Adipocyte (in vitro differentiated cells): ENCODE measurements around the gene CCR2.
"Not testable (repeated sequence)": the region's sequence is repeated elsewhere in the genome, so short reads cannot be mapped to it uniquely, and the experiment has no call there.

Experiments
- DNase-seq: peaks from one replicate; pipeline ENCODE4 v3.0.0-alpha.2; 2015; ENCODE audit warnings: low read depth
- H3K27me3 ChIP-seq: replicated peaks from 2 replicates; pipeline ENCODE4 v1.7.0; 2013; ENCODE audit warnings: mild to moderate bottlenecking, low read length, moderate library complexity; ENCODE audit not compliant: control insufficient read depth, insufficient read depth
- H3K36me3 ChIP-seq: 2 replicates; pipeline ENCODE4 v1.7.0; 2013; ENCODE audit warnings: low read length, mild to moderate bottlenecking, moderate library complexity; ENCODE audit not compliant: control insufficient read depth, insufficient read depth, severe bottlenecking
- H3K4me1 ChIP-seq: 2 replicates; pipeline ENCODE4 v1.7.0; 2013; ENCODE audit warnings: mild to moderate bottlenecking, low read length, moderate library complexity; ENCODE audit not compliant: control insufficient read depth, insufficient read depth
- H3K4me3 ChIP-seq: 2 replicates; pipeline ENCODE4 v1.7.0; 2013; ENCODE audit warnings: mild to moderate bottlenecking, low read length, moderate library complexity
- H3K9ac ChIP-seq: 2 replicates; pipeline ENCODE4 v1.7.0; 2013; ENCODE audit warnings: mild to moderate bottlenecking, low read length, moderate library complexity
- H3K9me3 ChIP-seq: 2 replicates; pipeline ENCODE4 v1.7.0; 2013; ENCODE audit warnings: mild to moderate bottlenecking, low read length, moderate library complexity; ENCODE audit not compliant: control insufficient read depth

Gene CCR2

DNA sequence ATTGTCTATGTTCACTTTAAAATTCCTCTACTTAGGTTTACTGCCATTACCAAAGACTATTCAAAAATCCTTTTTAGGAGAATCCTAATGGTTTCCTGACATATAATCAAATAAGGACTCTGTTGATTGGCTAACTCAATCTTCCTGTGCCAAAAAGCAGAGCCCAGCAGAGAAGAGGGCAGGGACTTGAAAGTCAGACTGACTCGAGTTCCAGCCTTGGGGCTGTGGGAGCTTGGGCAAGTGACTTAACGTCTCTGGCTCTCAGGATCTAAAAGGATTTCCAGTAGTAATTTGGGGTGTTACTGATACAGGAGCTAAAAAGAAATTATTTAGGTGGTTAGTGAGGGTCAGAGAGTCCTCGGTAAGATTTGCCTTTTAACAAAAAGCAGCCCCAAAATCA is 27.7 kb downstream of the CCR2 start:
- H3K4me1 ChIP-seq, result peaks cover 7% of the 10 kb centered on the region
- DNase-seq, result no peak
- H3K9me3 ChIP-seq, result no peaks in the 10 kb centered on the region
- peaks cover 5% of the 10 kb centered on the region for H3K27me3 ChIP-seq
- no peak overlapping the region for H3K9ac ChIP-seq
- no peak overlapping the region for H3K4me3 ChIP-seq
- no peaks in the 10 kb centered on the region for H3K36me3 ChIP-seq

DNA sequence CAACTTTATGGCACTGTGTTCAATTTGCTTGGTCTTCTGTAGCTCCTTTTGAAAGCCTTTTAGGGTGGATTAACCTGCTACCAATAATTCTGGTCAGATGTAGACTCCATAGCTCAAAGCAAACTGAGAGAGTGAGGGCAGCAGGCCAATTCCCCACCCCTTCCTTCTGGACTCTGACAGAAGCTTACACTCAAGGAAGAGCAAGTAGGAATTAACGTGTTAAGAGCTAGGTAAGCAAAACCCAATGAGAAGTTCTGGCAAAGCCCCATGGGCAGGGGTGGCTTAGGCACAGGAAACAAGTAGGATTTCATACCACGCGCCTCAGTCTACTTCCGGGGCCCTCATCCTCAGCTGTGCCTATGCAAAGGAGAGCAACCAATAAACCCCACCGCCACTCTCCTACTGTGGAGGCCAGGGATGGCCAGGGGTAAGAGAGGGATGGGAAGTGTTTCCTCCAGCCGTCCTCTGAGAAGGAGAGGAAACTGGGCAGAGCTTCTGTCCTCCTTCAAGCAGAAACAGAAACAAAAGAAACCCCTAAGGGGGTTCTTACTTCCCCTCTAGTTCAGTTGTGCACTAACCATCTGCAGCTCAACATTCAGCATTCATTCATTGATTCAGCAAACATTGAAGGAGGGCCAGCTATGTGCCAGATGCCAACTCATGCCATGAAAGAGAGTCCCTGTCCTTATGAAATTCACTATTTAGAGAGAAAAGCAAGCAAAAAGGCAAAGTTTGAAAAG is 29.5 kb downstream of the CCR2 start:
- peaks cover 7% of the 10 kb centered on the region for H3K4me1 ChIP-seq
- peaks cover 5% of the 10 kb centered on the region for H3K27me3 ChIP-seq
- no peak for DNase-seq
- no peaks in the 10 kb centered on the region for H3K9me3 ChIP-seq
- H3K36me3 ChIP-seq, result no peaks in the 10 kb centered on the region
- no peak overlapping the region for H3K4me3 ChIP-seq
- H3K9ac ChIP-seq, result no peak overlapping the region

DNA sequence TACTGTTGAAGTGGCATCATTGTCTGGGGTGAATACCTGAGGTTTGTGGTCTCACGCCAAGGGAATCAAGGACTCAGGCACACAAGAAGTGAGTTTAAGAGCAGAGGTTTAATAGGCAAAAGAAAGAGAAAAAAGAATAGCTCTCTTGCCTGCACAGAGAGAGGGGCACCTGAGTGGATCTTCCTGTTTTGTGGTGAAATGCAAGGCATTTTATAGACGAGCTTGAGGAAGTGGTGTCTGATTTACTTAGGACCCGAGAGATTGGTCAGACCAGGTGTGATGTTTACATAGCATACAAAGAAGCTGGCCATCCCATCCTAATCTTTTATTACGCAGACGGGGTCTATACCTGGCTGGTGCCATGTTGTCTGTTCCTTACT is 30.0 kb downstream of the CCR2 start:
- no peak for DNase-seq
- no peak overlapping the region for H3K4me3 ChIP-seq
- no peaks in the 10 kb centered on the region for H3K36me3 ChIP-seq
- H3K27me3 ChIP-seq, result peaks cover 5% of the 10 kb centered on the region
- no peaks in the 10 kb centered on the region for H3K9me3 ChIP-seq
- peaks cover 7% of the 10 kb centered on the region for H3K4me1 ChIP-seq
- no peak overlapping the region for H3K9ac ChIP-seq

DNA sequence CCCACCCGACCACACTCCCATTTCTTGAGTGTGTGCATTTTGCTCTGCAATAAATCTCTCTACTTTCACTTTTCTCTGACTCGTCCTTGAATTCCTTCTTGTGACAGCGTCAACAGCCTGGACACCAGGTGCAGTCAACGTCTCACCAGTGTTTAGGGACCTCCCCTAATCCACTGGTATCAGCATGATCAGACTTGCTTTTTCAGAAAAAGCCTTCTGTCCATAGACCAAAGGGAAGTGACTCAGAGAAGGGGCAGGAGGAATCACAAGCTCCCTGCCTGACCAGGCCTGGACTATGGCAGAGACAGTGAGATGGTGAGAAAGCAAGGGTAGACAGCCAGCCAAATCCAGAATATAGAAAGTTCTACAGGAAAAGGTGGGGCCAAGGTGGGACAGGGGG is 32.3 kb downstream of the CCR2 start:
- Histone ChIP-seq H3K36me3 (no peaks in the 10 kb centered on the region), H3K27me3 (peaks cover 11% of the 10 kb centered on the region), H3K4me3 (no peak overlapping the region), H3K9ac (no peak overlapping the region), H3K9me3 (no peaks in the 10 kb centered on the region), H3K4me1 (no peaks in the 10 kb centered on the region)
- DNase-seq, result peak; percentile 13

DNA sequence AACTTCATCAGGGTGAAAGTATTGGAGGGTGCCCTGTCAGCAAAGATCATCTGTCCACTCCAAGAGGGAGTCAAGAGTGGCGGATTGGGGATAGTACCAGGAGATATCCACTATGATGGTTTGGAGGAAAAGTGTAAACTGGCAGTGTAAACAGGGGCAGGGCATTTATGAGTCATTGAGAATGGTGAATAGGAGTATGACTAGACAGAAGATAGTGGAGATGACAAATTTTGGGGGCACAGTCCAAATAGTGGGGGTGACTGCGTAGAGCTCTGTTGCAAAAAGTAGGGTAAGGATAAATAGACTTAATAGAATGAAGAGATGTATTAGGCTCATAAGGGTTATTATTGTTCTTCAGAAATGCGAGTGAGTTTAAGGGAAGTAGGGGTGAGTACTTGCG is 34.9 kb downstream of the CCR2 start:
- peaks cover 18% of the 10 kb centered on the region for H3K27me3 ChIP-seq
- H3K9ac ChIP-seq, H3K36me3 ChIP-seq, H3K9me3 ChIP-seq, H3K4me1 ChIP-seq, DNase-seq, H3K4me3 ChIP-seq: not testable (repeated sequence)

DNA sequence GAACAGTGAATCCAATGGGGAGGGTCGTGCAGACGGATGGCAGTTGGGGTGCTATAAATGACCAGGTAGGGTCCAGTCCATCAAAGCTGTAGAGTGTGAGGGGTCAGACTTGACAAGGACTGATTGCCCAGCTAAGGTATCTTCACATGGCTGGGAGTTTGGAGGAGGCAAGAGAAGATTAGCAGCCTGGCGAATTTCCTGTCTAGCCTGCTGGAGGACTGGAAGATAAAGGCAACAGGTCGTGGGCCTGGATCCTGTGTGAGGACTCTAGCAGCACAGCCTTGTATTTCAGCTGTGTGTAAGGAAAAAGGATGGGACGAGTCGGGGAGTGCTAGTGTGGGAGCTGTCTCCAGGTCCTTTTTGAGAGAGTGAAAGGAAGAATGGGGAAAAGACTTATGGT is 35.4 kb downstream of the CCR2 start:
- DNase-seq, result no peak
- Histone ChIP-seq H3K4me1 (peaks cover 10% of the 10 kb centered on the region), H3K36me3 (no peaks in the 10 kb centered on the region), H3K4me3 (no peak overlapping the region), H3K9me3 (no peaks in the 10 kb centered on the region), H3K27me3 (peaks cover 16% of the 10 kb centered on the region), H3K9ac (no peak overlapping the region)

DNA sequence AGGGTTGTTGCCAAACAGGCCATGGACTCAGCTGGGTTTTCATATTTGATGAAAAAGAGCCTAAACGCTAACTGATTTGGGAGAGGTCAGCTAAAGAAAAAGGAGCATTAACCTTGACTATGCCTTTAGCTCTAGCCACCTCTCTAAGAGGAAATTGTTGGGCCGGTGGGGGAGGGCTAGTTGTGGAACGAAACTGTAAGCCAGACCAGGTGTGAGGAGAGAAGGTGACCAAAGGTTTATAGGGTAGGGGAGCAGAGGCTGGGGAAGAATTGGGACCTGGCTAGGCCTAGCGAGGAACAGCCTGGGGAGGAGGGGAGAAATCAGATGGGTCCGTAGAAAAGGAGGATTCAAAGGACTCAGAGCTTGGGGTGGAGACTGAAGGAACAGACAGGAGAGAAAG is 37.6 kb downstream of the CCR2 start:
- DNase-seq, H3K9ac ChIP-seq, H3K4me3 ChIP-seq, H3K36me3 ChIP-seq, H3K9me3 ChIP-seq: not testable (repeated sequence)
- peaks cover 19% of the 10 kb centered on the region for H3K4me1 ChIP-seq
- H3K27me3 ChIP-seq, result peaks cover 17% of the 10 kb centered on the region

DNA sequence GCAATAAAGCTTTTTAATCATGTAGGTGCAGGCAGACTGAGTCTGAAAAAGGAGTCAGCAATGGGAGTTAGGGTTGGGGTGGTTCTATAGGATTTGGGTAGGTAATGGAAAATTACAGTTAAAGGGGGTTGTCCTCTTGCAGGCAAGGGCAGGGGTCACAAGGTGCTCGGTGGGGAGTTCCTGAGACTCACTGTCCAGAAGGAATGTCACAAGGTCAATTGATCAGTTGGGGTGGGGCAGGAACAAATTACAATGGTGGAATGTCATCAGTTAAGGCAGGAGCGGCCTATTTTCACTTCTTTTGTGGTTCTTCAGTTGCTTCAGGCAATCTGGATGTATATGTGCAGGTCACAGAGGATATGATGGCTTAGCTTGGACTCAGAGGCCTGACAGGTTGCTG is 39.1 kb downstream of the CCR2 start:
- no peak for DNase-seq
- no peaks in the 10 kb centered on the region for H3K9me3 ChIP-seq
- no peaks in the 10 kb centered on the region for H3K36me3 ChIP-seq
- peaks cover 17% of the 10 kb centered on the region for H3K27me3 ChIP-seq
- H3K9ac ChIP-seq, result no peak overlapping the region
- H3K4me1 ChIP-seq, result peaks cover 19% of the 10 kb centered on the region
- no peak overlapping the region for H3K4me3 ChIP-seq

DNA sequence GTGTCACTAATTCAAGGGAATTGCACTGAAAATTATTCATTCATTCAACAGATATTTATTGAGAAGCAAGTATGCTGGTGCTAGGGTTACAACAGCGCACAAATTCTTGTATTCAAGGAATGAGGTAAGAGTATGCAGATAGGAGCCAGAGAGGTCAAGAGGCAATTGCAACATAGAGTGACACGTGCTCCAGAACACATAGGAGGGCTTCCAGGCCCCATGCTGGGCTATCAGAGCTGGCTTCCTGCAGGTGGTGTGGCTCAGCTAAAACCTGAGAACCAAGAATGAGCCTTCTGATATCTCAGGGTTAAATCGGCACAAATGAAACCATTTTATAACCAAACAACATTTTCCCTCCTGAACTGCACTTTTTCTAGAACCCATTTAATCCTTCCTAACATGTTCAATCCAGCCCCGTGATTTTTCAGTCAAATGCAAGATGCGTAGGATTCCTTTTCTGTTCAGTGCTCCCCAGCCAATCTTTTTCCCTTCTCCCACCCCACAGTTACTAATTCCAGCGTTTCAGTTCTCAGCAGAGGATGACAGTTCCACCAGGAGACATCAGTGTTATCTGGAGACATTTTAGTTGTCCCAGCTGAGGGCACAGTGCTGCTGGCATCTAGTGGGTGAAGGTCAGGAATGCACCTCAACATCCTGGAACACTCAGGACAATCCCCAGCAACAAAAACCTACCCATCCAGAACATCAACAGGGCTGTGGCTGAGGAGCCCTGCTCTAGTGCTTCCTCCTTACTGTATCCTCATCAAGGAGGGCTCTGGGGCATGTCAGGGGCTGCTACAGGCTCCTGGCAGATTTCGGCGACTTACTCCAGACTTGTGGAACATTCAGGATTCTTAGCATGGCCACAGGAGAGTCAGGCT is 39.9 kb downstream of the CCR2 start:
- Histone ChIP-seq H3K9ac (no peak overlapping the region), H3K4me3 (no peak overlapping the region), H3K27me3 (peaks cover 17% of the 10 kb centered on the region), H3K9me3 (no peaks in the 10 kb centered on the region), H3K36me3 (no peaks in the 10 kb centered on the region), H3K4me1 (peaks cover 19% of the 10 kb centered on the region)
- DNase-seq, result no peak

DNA sequence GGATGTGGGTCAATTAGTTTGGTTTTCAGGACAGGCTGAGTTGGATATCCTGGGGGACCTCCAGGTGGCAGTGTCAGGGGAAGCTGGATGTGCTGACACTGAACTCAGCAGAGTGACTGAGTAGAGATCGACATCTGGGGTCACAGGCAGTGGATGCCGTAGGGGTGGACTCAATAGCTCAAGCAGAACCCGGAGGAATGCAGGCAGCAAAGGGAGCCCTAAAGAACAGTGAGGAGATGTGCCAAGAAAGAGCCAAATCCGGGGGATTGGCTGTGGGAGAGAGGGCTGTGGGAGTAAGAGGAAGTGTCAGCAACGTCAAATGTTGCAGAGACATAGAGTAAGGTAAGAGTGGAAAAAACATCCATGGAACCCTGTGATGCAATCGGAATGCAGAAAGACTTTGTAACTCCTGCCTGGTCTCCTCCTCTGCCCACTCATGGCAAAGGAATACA is 41.3 kb downstream of the CCR2 start:
- no peak for DNase-seq
- H3K9me3 ChIP-seq, result no peaks in the 10 kb centered on the region
- H3K36me3 ChIP-seq, result no peaks in the 10 kb centered on the region
- peaks cover 19% of the 10 kb centered on the region for H3K4me1 ChIP-seq
- no peak overlapping the region for H3K4me3 ChIP-seq
- no peak overlapping the region for H3K9ac ChIP-seq
- H3K27me3 ChIP-seq, result peaks cover 11% of the 10 kb centered on the region

DNA sequence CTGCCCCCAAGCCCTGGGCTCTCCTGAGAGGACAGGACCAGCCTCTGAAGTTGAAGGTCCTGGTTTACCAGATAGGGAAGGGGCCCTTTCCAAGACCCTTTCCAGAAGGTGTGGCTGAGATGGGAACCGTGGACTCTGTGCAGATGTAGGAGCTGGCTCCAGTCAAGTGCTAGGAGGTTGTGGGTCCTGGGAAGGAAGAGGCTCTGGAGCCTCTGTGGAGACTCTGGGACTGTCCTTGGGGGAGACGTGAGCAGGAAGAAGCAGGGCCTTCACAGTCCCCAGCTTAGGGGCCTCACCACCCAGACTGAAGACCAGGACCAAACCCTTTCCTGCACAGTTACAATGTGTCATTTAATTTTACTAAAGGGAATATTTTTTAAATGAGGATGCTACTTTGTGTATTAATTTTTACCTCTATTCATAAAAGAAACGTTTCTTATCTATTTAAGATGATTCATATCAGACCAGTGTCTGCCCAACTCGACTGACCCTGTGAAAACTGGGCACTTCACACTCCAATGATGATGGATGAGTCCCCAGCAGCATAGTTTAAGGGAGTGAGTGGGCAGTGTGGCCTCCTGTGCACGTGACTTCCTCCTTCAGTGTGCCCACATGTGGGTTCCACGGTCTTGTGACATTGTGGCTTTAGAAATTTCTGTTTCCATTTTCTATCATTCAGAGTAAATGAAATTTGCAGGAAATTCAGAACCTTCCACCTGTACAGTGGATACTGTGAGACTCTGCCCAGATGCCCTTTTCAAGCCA is 42.0 kb downstream of the CCR2 start:
- peaks cover 19% of the 10 kb centered on the region for H3K4me1 ChIP-seq
- DNase-seq, result no peak
- no peaks in the 10 kb centered on the region for H3K36me3 ChIP-seq
- H3K4me3 ChIP-seq, result no peak overlapping the region
- no peaks in the 10 kb centered on the region for H3K9me3 ChIP-seq
- no peak overlapping the region for H3K9ac ChIP-seq
- H3K27me3 ChIP-seq, result peaks cover 11% of the 10 kb centered on the region
